Ascending aorta (tissue), 2 donors: ENCODE results near the gene LHPP. TPM values are rescaled to one million over a fixed set of nuclear protein-coding genes. Genes with fewer than 3 reads are reported as not detected.

Experiments
- DNase-seq, 2 donors: peaks; one replicate each; pipeline ENCODE4 v3.0.0-alpha.2; 2019; ENCODE audit warnings: low spot score in 2 of 2
- H3K27ac ChIP-seq, 2 donors: fragments of 200-600 bp; sonication (generic); one replicate each; pipeline ENCODE4 v1.5.1; 2016 to 2017; ENCODE audit warnings: mild to moderate bottlenecking in 1 of 2
- H3K27me3 ChIP-seq: fragments of 200-600 bp; sonication (generic); one replicate; pipeline ENCODE4 v1.5.1; 2017
- H3K36me3 ChIP-seq, 2 donors: fragments of 200-600 bp; sonication (generic); one replicate each; pipeline ENCODE4 v1.5.1; 2016
- H3K4me1 ChIP-seq, 2 donors: fragments of 200-600 bp; sonication (generic); one replicate each; pipeline ENCODE4 v1.5.1; 2016 to 2017; ENCODE audit warnings: mild to moderate bottlenecking in 1 of 2
- H3K4me3 ChIP-seq, 2 donors: fragments of 200-600 bp; sonication (generic); one replicate each; pipeline ENCODE4 v1.5.1; 2016 to 2017; ENCODE audit warnings: mild to moderate bottlenecking in 1 of 2
- H3K9me3 ChIP-seq, 2 donors: fragments of 200-600 bp; sonication (generic); one replicate each; pipeline ENCODE4 v1.5.1; 2016
- CTCF ChIP-seq, 3 experiments: fragments of 200-600 bp in 2 of 3; fragments of 450-650 bp in 1 of 3; sonication (generic) in 2 of 3; IDR thresholded peaks; one replicate each; pipeline ENCODE4 v1.5.1; 2016 to 2019; ENCODE audit warnings: antibody characterized with exemption in 3 of 3, mild to moderate bottlenecking in 1 of 3, moderate library complexity in 1 of 3
- intact Hi-C: fragments of 100-400 bp; cut with DNase I; formaldehyde crosslinking; loops from one replicate; pipeline ENCODE4 v1.15.1; 2023
- total RNA-seq: library from RNA; depleted of rRNA; stranded (reverse); fragments of >200 nt; gene quantifications from one replicate; pipeline ENCODE4 v1.1.0, GENCODE V29; 2016

Gene LHPP
- total RNA-seq, 1 donor from 2014 or later = 5.1 TPM

- Histone ChIP-seq H3K4me1 (peaks cover 16 to 33% of the 10 kb centered on the region in 2 donors), H3K27me3 (no peaks in the 10 kb centered on the region), H3K9me3 (no peaks in the 10 kb centered on the region), H3K4me3 (no peak overlapping the region), H3K27ac (no peak overlapping the region), H3K36me3 (no peaks in the 10 kb centered on the region)
- intact Hi-C loops = no loop called here
- no peak for TF ChIP-seq CTCF (IDR thresholded peaks at IDR 0.05)
- no peak for DNase-seq
These were observed 189.8 kb downstream of the LHPP start for GRCh38 chr10:124651402-124651891.

GRCh38 chr10:124652200-124652599 is 190.6 kb downstream of the LHPP start:
- DNase-seq = no peak
- Histone ChIP-seq H3K9me3 (no peaks in the 10 kb centered on the region), H3K27ac (no peak overlapping the region), H3K4me1 (peaks cover 13 to 26% of the 10 kb centered on the region in 2 donors), H3K27me3 (no peaks in the 10 kb centered on the region), H3K4me3 (no peak overlapping the region), H3K36me3 (no peaks in the 10 kb centered on the region)
- intact Hi-C loops = no loop called here
- no peak for TF ChIP-seq CTCF (IDR thresholded peaks at IDR 0.05)

GRCh38 chr10:124652701-124653100 is 191.1 kb downstream of the LHPP start:
- intact Hi-C loops = no loop called here
- no peaks in the 10 kb centered on the region for H3K36me3 ChIP-seq
- H3K4me1 ChIP-seq = peaks cover 11 to 21% of the 10 kb centered on the region in 2 donors
- no peak overlapping the region for H3K27ac ChIP-seq
- H3K4me3 ChIP-seq = no peak overlapping the region
- no peaks in the 10 kb centered on the region for H3K27me3 ChIP-seq
- no peaks in the 10 kb centered on the region for H3K9me3 ChIP-seq
- DNase-seq = no peak
- no peak for TF ChIP-seq CTCF (IDR thresholded peaks at IDR 0.05)

- Histone ChIP-seq H3K4me3 (no peak overlapping the region), H3K27me3 (no peaks in the 10 kb centered on the region), H3K27ac (peak overlapping the region in 1 of 2 donors; percentile 3), H3K9me3 (no peaks in the 10 kb centered on the region), H3K4me1 (peaks cover 5 to 15% of the 10 kb centered on the region in 2 donors), H3K36me3 (no peaks in the 10 kb centered on the region)
- intact Hi-C loops = no loop called here
- no peak for TF ChIP-seq CTCF (IDR thresholded peaks at IDR 0.05)
- DNase-seq = no peak
These were observed 191.7 kb downstream of the LHPP start for GRCh38 chr10:124653311-124653710.

- Histone ChIP-seq H3K36me3 (no peaks in the 10 kb centered on the region), H3K27me3 (no peaks in the 10 kb centered on the region), H3K27ac (peak overlapping the region; percentile 20 to 43), H3K4me1 (peaks cover 4 to 8% of the 10 kb centered on the region in 2 donors), H3K9me3 (no peaks in the 10 kb centered on the region), H3K4me3 (no peak overlapping the region)
- intact Hi-C loops = no loop called here
- no peak for DNase-seq
- no peak for TF ChIP-seq CTCF (IDR thresholded peaks at IDR 0.05)
These were observed 192.4 kb downstream of the LHPP start for GRCh38 chr10:124653811-124654651.
